Astrocyte (in vitro differentiated cells and primary cell): ENCODE measurements around the gene RANGAP1. TPM values are rescaled to one million over a fixed set of nuclear protein-coding genes. Genes with fewer than 3 reads are reported as not detected.

ENCODE experiments used
- DNase-seq: peaks from one replicate; pipeline ENCODE4 v3.0.0-alpha.2; 2010; ENCODE audit warnings: low read depth
- FAIRE-seq: peaks from 2 replicates; lab custom pipeline; 2011; peaks lifted over from hg19 to GRCh38; lab: Jason Lieb, UNC
- H2AFZ ChIP-seq: 2 replicates; pipeline ENCODE4 v1.6.0; 2012; ENCODE audit warnings: low read depth, low read length, inconsistent platforms
- H3K27ac ChIP-seq: 2 replicates; pipeline ENCODE4 v1.5.1; 2011; ENCODE audit warnings: low read depth, low read length, inconsistent platforms
- H3K27me3 ChIP-seq: 2 replicates; pipeline ENCODE4 v1.6.0; 2011; ENCODE audit warnings: low read length, inconsistent platforms; ENCODE audit not compliant: insufficient read depth
- H3K36me3 ChIP-seq: 2 replicates; pipeline ENCODE4 v1.5.1; 2011; ENCODE audit warnings: low read length, inconsistent platforms; ENCODE audit not compliant: insufficient read depth
- H3K4me1 ChIP-seq: 2 replicates; pipeline ENCODE4 v1.5.1; 2011; ENCODE audit warnings: low read length, inconsistent platforms; ENCODE audit not compliant: insufficient read depth
- H3K4me2 ChIP-seq: 2 replicates; pipeline ENCODE4 v1.6.0; 2012; ENCODE audit warnings: low read length, inconsistent platforms
- H3K4me3 ChIP-seq: 2 replicates; pipeline ENCODE4 v1.5.1; 2011; ENCODE audit warnings: low read depth, mild to moderate bottlenecking, low read length, inconsistent platforms; ENCODE audit not compliant: insufficient read depth
- H3K79me2 ChIP-seq: 2 replicates; pipeline ENCODE4 v1.6.0; 2012; ENCODE audit warnings: mild to moderate bottlenecking, low read length, inconsistent platforms; ENCODE audit not compliant: insufficient read depth
- H3K9ac ChIP-seq: 2 replicates; pipeline ENCODE4 v1.6.0; 2012; ENCODE audit warnings: mild to moderate bottlenecking, low read length, inconsistent platforms
- H3K9me3 ChIP-seq: 2 replicates; pipeline ENCODE4 v1.5.1; 2012; ENCODE audit warnings: low read depth, mild to moderate bottlenecking, low read length, inconsistent platforms; ENCODE audit not compliant: insufficient read depth
- H4K20me1 ChIP-seq: 2 replicates; pipeline ENCODE4 v1.6.0; 2012; ENCODE audit warnings: low read length, inconsistent platforms; ENCODE audit not compliant: insufficient read depth
- H3K27ac Mint-ChIP-seq: one replicate; pipeline ENCODE4 v1.8.0; 2021; ENCODE audit warnings: mild to moderate bottlenecking, mixed read lengths; ENCODE audit not compliant: unreplicated experiment
- H3K27me3 Mint-ChIP-seq: one replicate; pipeline ENCODE4 v1.8.0; 2021; ENCODE audit warnings: low read depth, mixed read lengths; ENCODE audit not compliant: unreplicated experiment
- H3K36me3 Mint-ChIP-seq: one replicate; pipeline ENCODE4 v1.8.0; 2021; ENCODE audit warnings: low read depth, mixed read lengths; ENCODE audit not compliant: unreplicated experiment
- H3K4me1 Mint-ChIP-seq: one replicate; pipeline ENCODE4 v1.8.0; 2021; ENCODE audit warnings: low read depth, mixed read lengths; ENCODE audit not compliant: unreplicated experiment
- H3K4me3 Mint-ChIP-seq: one replicate; pipeline ENCODE4 v1.8.0; 2021; ENCODE audit warnings: mild to moderate bottlenecking, moderate library complexity, mixed read lengths; ENCODE audit not compliant: unreplicated experiment
- H3K9me3 Mint-ChIP-seq: one replicate; pipeline ENCODE4 v1.8.0; 2021; ENCODE audit warnings: mild to moderate bottlenecking, mixed read lengths; ENCODE audit not compliant: unreplicated experiment
- CTCF ChIP-seq: IDR thresholded peaks from 2 replicates; pipeline ENCODE4 v1.5.1; 2011; ENCODE audit warnings: low read depth, mild to moderate bottlenecking, inconsistent platforms, low read length, moderate library complexity; ENCODE audit not compliant: insufficient read depth
- EZH2 ChIP-seq: IDR thresholded peaks from 2 replicates; pipeline ENCODE4 v1.6.1; 2012; ENCODE audit warnings: mild to moderate bottlenecking, low read length, inconsistent platforms; ENCODE audit not compliant: insufficient read depth
- total RNA-seq: library from RNA; stranded (reverse); gene quantifications from 2 replicates; pipeline ENCODE4 v1.2.1, GENCODE V29; 2021

RANGAP1 gene
- total RNA-seq, 1 donor from 2014 or later, result 77.8 TPM

- peaks cover under 1% of the 10 kb centered on the region for H3K4me1 Mint-ChIP-seq
- no peak for FAIRE-seq
- H3K27ac Mint-ChIP-seq, result no peak overlapping the region
- no peaks in the 10 kb centered on the region for H3K27me3 ChIP-seq
- H3K9me3 ChIP-seq, result no peaks in the 10 kb centered on the region
- no peak overlapping the region for H3K27ac ChIP-seq
- no peak for TF ChIP-seq CTCF
- DNase-seq, result no peak
- no peaks in the 10 kb centered on the region for H3K79me2 ChIP-seq
- no peaks in the 10 kb centered on the region for H3K27me3 Mint-ChIP-seq
- no peaks in the 10 kb centered on the region for H3K9me3 Mint-ChIP-seq
- no peak overlapping the region for H3K4me2 ChIP-seq
- H3K36me3 ChIP-seq, result peaks cover 29% of the 10 kb centered on the region
- H3K4me3 ChIP-seq, result no peak overlapping the region
- no peak overlapping the region for H2AFZ ChIP-seq
- peaks cover 18% of the 10 kb centered on the region for H4K20me1 ChIP-seq
- H3K4me1 ChIP-seq, result no peaks in the 10 kb centered on the region
- H3K9ac ChIP-seq, result no peak overlapping the region
- peaks cover 18% of the 10 kb centered on the region for H3K36me3 Mint-ChIP-seq
- no peak overlapping the region for H3K4me3 Mint-ChIP-seq
Measured at GRCh38 chr22:41330169-41330568, 44.2 kb upstream of the RANGAP1 start.

GRCh38 chr22:41327124-41327523 lies 41.1 kb upstream of the RANGAP1 start:
- TF ChIP-seq CTCF (no peak), EZH2 (no peak)
- Histone ChIP-seq H3K9me3 (no peaks in the 10 kb centered on the region), H3K4me2 (no peak overlapping the region), H3K27me3 (no peaks in the 10 kb centered on the region), H2AFZ (no peak overlapping the region), H4K20me1 (peaks cover 33% of the 10 kb centered on the region), H3K9ac (no peak overlapping the region), H3K4me3 (no peak overlapping the region), H3K4me1 (no peaks in the 10 kb centered on the region), H3K79me2 (no peaks in the 10 kb centered on the region), H3K27ac (no peak overlapping the region), H3K36me3 (peaks cover 18% of the 10 kb centered on the region)
- Mint-ChIP-seq H3K27ac (no peak overlapping the region), H3K4me3 (no peak overlapping the region), H3K9me3 (no peaks in the 10 kb centered on the region), H3K36me3 (peaks cover 17% of the 10 kb centered on the region), H3K4me1 (peaks cover 7% of the 10 kb centered on the region), H3K27me3 (no peaks in the 10 kb centered on the region)
- no peak for DNase-seq
- FAIRE-seq, result no peak

GRCh38 chr22:41324821-41325528 lies 39.0 kb upstream of the RANGAP1 start:
- Mint-ChIP-seq H3K27ac (no peak overlapping the region), H3K36me3 (peaks cover 17% of the 10 kb centered on the region), H3K9me3 (no peaks in the 10 kb centered on the region), H3K4me3 (no peak overlapping the region), H3K27me3 (no peaks in the 10 kb centered on the region), H3K4me1 (peaks cover 7% of the 10 kb centered on the region)
- Histone ChIP-seq H2AFZ (no peak overlapping the region), H4K20me1 (peaks cover 44% of the 10 kb centered on the region), H3K4me2 (no peak overlapping the region), H3K79me2 (peaks cover 6% of the 10 kb centered on the region), H3K9ac (no peak overlapping the region), H3K36me3 (peaks cover 13% of the 10 kb centered on the region), H3K4me3 (no peak overlapping the region), H3K4me1 (no peaks in the 10 kb centered on the region), H3K27me3 (no peaks in the 10 kb centered on the region), H3K27ac (no peak overlapping the region), H3K9me3 (no peaks in the 10 kb centered on the region)
- FAIRE-seq (no peak), DNase-seq (no peak)
- no peak for TF ChIP-seq EZH2
- TF ChIP-seq CTCF, result no peak
